Activated CD8-positive, alpha-beta T cell treated with anti-CD3 and anti-CD28 coated beads for 36 hours (primary cell): ENCODE results near the gene TMEM19. TPM values are rescaled to one million over a fixed set of nuclear protein-coding genes. Genes with fewer than 3 reads are reported as not detected.

Experiments used
- ATAC-seq: fragments of 200-7000 bp; cut with Tn5 transposase; one replicate; pipeline ENCODE4 v1.10.0; 2021; ENCODE audit warnings: mild to moderate bottlenecking, moderate library complexity
- CTCF ChIA-PET: fragments of 350-600 bp; sonication (Branson Sonifier 250); formaldehyde crosslinking; loops from one replicate; lab custom pipeline; 2021; ENCODE audit warnings: antibody characterized with exemption; lab: Charles Lee
- POLR2A ChIA-PET: fragments of 350-600 bp; sonication (Branson Sonifier 250); formaldehyde crosslinking; loops from one replicate; lab custom pipeline; 2021; ENCODE audit warnings: antibody characterized with exemption; lab: Charles Lee
- DNase-seq: peaks from one replicate; pipeline ENCODE4 v3.0.0-alpha.2; 2020
- H3K27ac Mint-ChIP-seq: one replicate; pipeline ENCODE4 v1.8.0; 2021; ENCODE audit warnings: mild to moderate bottlenecking, mixed read lengths
- H3K27me3 Mint-ChIP-seq: one replicate; pipeline ENCODE4 v1.8.0; 2021; ENCODE audit warnings: mixed read lengths
- H3K36me3 Mint-ChIP-seq: one replicate; pipeline ENCODE4 v1.8.0; 2021; ENCODE audit warnings: low read depth, mixed read lengths
- H3K4me1 Mint-ChIP-seq: one replicate; pipeline ENCODE4 v1.8.0; 2021; ENCODE audit warnings: low read depth, mixed read lengths
- H3K4me3 Mint-ChIP-seq: one replicate; pipeline ENCODE4 v1.8.0; 2021; ENCODE audit warnings: mild to moderate bottlenecking, moderate library complexity, mixed read lengths
- H3K9me3 Mint-ChIP-seq: one replicate; pipeline ENCODE4 v1.8.0; 2021; ENCODE audit warnings: mixed read lengths
- CTCF ChIP-seq: fragments of 200-600 bp; IDR thresholded peaks from one replicate; pipeline ENCODE4 v1.8.0; 2022; ENCODE audit warnings: antibody characterized with exemption, mild to moderate bottlenecking
- intact Hi-C: fragments of 100-400 bp; cut with micrococcal nuclease; formaldehyde crosslinking; loops from one replicate; pipeline ENCODE4 v1.10.0; 2022
- total RNA-seq, 2 experiments: library from RNA; stranded (reverse); gene quantifications; one replicate each; pipeline ENCODE4 v1.2.3, GENCODE V29; 2021

TMEM19 gene
- total RNA-seq, 2 experiments from 2014 or later: 14.2 to 16.5 TPM

DNA sequence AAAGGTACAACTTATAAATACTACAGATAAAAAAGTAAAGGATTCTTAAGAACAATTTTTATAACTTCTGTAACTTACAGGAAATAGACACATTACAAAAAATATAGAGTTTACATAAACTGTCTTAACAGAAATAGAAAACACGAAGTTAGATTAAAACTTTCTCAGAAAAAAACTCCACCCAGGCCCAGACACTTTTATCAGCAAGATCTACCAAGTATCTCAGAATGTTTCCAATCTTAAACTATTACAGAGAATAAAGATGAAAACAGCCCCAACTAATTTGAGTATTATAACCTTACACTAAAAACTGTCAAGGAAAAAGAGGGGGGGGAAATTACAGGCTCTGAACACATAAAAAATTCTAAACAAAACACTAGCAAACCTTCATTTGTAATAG lies 30.4 kb upstream of the TMEM19 start:
- no peak for TF ChIP-seq CTCF
- Mint-ChIP-seq H3K36me3 (peaks cover 30% of the 10 kb centered on the region), H3K27me3 (no peaks in the 10 kb centered on the region)

DNA sequence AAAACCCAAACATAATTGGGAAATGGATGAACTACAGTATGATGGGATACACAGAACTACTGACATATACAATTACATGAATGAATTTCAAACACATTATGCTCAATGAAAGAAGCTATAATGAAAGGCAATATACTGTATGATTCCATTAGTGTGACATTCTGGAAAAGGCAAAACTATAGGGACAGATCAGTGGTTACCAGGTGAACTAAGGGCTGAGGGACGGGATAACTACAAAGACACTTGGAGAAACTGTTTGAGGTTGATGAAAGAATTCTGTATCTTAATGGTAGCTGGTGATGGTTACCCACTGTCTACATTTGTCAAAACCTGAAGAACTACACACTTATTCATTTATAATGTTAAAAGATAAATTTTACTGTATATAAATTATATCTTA lies 30.0 kb upstream of the TMEM19 start:
- TF ChIP-seq CTCF: no peak
- DNase-seq (no peak), ATAC-seq (no peak)
- Mint-ChIP-seq H3K27me3 (no peaks in the 10 kb centered on the region), H3K36me3 (peaks cover 30% of the 10 kb centered on the region), H3K27ac (peak overlapping the region; percentile 68), H3K4me3 (peak overlapping the region; percentile 57), H3K9me3 (peaks cover 2% of the 10 kb centered on the region), H3K4me1 (peaks cover 42% of the 10 kb centered on the region)
- POLR2A ChIA-PET: no interaction called here
- intact Hi-C loops: no loop called here
- CTCF ChIA-PET: interaction anchor here (1.0 to 1.4 kb wide), 2 partner anchors 19 to 98 kb away, joined by 4 read pairs; partner anchors contain the start of gene RAB21

More for the DNA sequence above, 30.4 kb upstream of the TMEM19 start:
- POLR2A ChIA-PET: interaction anchor here (1.8 kb wide), 1 partner anchor 7 kb away, joined by 9 read pairs; no protein-coding TSS in a partner anchor
- ATAC-seq: no peak
- DNase-seq: no peak
- H3K27ac Mint-ChIP-seq: peak overlapping the region; percentile 68
- H3K9me3 Mint-ChIP-seq: peaks cover 2% of the 10 kb centered on the region
- peak overlapping the region; percentile 57 for H3K4me3 Mint-ChIP-seq
- peaks cover 42% of the 10 kb centered on the region for H3K4me1 Mint-ChIP-seq
- CTCF ChIA-PET: interaction anchor here (1.0 to 1.4 kb wide), 3 partner anchors 19 to 99 kb away, joined by 3 to 4 read pairs (median 4); partner anchors contain the start of gene RAB21
- intact Hi-C loops: no loop called here

- TF ChIP-seq CTCF: no peak
- peak overlapping the region; percentile 30 for H3K27ac Mint-ChIP-seq
- H3K9me3 Mint-ChIP-seq: peaks cover 2% of the 10 kb centered on the region
- DNase-seq (no peak), ATAC-seq (no peak)
- peaks cover 32% of the 10 kb centered on the region for H3K36me3 Mint-ChIP-seq
- H3K27me3 Mint-ChIP-seq: no peaks in the 10 kb centered on the region
- intact Hi-C loops: no loop called here
- peaks cover 45% of the 10 kb centered on the region for H3K4me1 Mint-ChIP-seq
- CTCF ChIA-PET: no interaction called here
- POLR2A ChIA-PET: no interaction called here
- H3K4me3 Mint-ChIP-seq: peak overlapping the region; percentile 10
Observed at GRCh38 chr12:71656740-71657139, 29.1 kb upstream of the TMEM19 start.

- TF ChIP-seq CTCF: no peak
- ATAC-seq (no peak), DNase-seq (no peak)
- H3K4me3 Mint-ChIP-seq: peak overlapping the region; percentile 100
- CTCF ChIA-PET: interaction anchor here (1.1 to 2.6 kb wide), 8 partner anchors 16 to 90 kb away, joined by 3 to 27 read pairs (median 6); partner anchors contain the start of gene TMEM19
- peak overlapping the region; percentile 100 for H3K27ac Mint-ChIP-seq
- H3K27me3 Mint-ChIP-seq: no peaks in the 10 kb centered on the region
- H3K36me3 Mint-ChIP-seq: peaks cover 51% of the 10 kb centered on the region
- H3K4me1 Mint-ChIP-seq: peaks cover 35% of the 10 kb centered on the region
- POLR2A ChIA-PET: interaction anchor here (0.6 to 4.2 kb wide), 12 partner anchors 8 to 1923 kb away, joined by 3 to 75 read pairs (median 9); partner anchors contain the start of genes RAB21, TBC1D15 and TMEM19
- intact Hi-C loops: loop anchor here (2.0 to 10.0 kb wide), 3 partner anchors 25 to 183 kb away; partner anchors contain the start of genes RAB21 and TMEM19
- peaks cover 3% of the 10 kb centered on the region for H3K9me3 Mint-ChIP-seq
Observed at GRCh38 chr12:71661977-71662530, 23.8 kb upstream of the TMEM19 start.
